ENCODE data around the gene ETV7. TPM values are rescaled to one million over a fixed set of nuclear protein-coding genes. Genes with fewer than 3 reads are reported as not detected.

ETV7 gene
- total RNA-seq, 1 experiment from 2014 or later: 0.99 TPM

GRCh38 chr6:36323062-36323461, 64.4 kb downstream of the ETV7 start:
- no peak for DNase-seq (ENCODE audit: low spot score)

GRCh38 chr6:36322591-36322990, 64.9 kb downstream of the ETV7 start:
- no peak for DNase-seq (ENCODE audit: low spot score)

- no peak for DNase-seq (ENCODE audit: low spot score)
These were observed 67.0 kb downstream of the ETV7 start for GRCh38 chr6:36320475-36320874.

GRCh38 chr6:36319821-36320220, 67.6 kb downstream of the ETV7 start:
- DNase-seq (ENCODE audit: low spot score): no peak

GRCh38 chr6:36319436-36319762, 68.1 kb downstream of the ETV7 start:
- peak; percentile 24 for DNase-seq (ENCODE audit: low spot score)

- DNase-seq (ENCODE audit: low spot score): no peak
These were observed 68.6 kb downstream of the ETV7 start for GRCh38 chr6:36318690-36319435.

- no peak for DNase-seq (ENCODE audit: low spot score)
These were observed 69.8 kb downstream of the ETV7 start for GRCh38 chr6:36317623-36318022.

Other genes with a start within 250 kb of the ETV7 start
- gene BRPF3, start 190.9 kb downstream of the ETV7 start, total RNA-seq (2014; rRNA removed; shearing (Covaris generic)): 11.5 and 12.1 TPM in 2 replicates
- gene PNPLA1, start 117.6 kb downstream of the ETV7 start, total RNA-seq (2014; rRNA removed; shearing (Covaris generic)): not detected in 2 replicates
- not detected in 2 replicates for gene BNIP5, start 50.8 kb downstream of the ETV7 start, total RNA-seq (2014; rRNA removed; shearing (Covaris generic))
- not detected in 2 replicates for gene PXT1, start 55.2 kb upstream of the ETV7 start, total RNA-seq (2014; rRNA removed; shearing (Covaris generic))
- 56.1 and 68.5 TPM in 2 replicates for gene KCTD20, start 55.3 kb upstream of the ETV7 start, total RNA-seq (2014; rRNA removed; shearing (Covaris generic))
- 14.7 and 21.9 TPM in 2 replicates for gene STK38, start 159.8 kb upstream of the ETV7 start, total RNA-seq (2014; rRNA removed; shearing (Covaris generic))
- 409 and 635 TPM in 2 replicates for gene SRSF3, start 206.7 kb upstream of the ETV7 start, total RNA-seq (2014; rRNA removed; shearing (Covaris generic))